Esophagus (tissue), 2 donors: Measurements from ENCODE around the gene NDUFV1. TPM values are rescaled to one million over a fixed set of nuclear protein-coding genes. Genes with fewer than 3 reads are reported as not detected.
"Not testable (repeated sequence)": the region's sequence is repeated elsewhere in the genome, so short reads cannot be mapped to it uniquely, and the experiment has no call there.

Experiments
- H3K27ac ChIP-seq, 2 donors: one replicate each; pipeline ENCODE4 v1.5.1; 2013; ENCODE audit warnings: low read depth in 2 of 2, mild to moderate bottlenecking in 2 of 2, inconsistent platforms in 1 of 2, low read length in 1 of 2, moderate library complexity in 1 of 2
- H3K27me3 ChIP-seq, 2 donors: one replicate each; pipeline ENCODE4 v1.6.1; 2013; ENCODE audit warnings: low read length in 2 of 2, control low read depth in 1 of 2, mild to moderate bottlenecking in 1 of 2; ENCODE audit not compliant: insufficient read depth in 2 of 2, control insufficient read depth in 1 of 2
- H3K36me3 ChIP-seq, 2 donors: one replicate each; pipeline ENCODE4 v1.6.1; 2013; ENCODE audit warnings: low read length in 1 of 2; ENCODE audit not compliant: control insufficient read depth in 2 of 2, insufficient read depth in 2 of 2
- H3K4me1 ChIP-seq, 2 donors: one replicate each; pipeline ENCODE4 v1.6.1; 2013; ENCODE audit warnings: low read length in 1 of 2; ENCODE audit not compliant: control insufficient read depth in 2 of 2, insufficient read depth in 2 of 2
- H3K4me3 ChIP-seq, 2 donors: one replicate each; pipeline ENCODE4 v1.5.1; 2013; ENCODE audit warnings: low read length in 2 of 2, mild to moderate bottlenecking in 2 of 2, low read depth in 1 of 2, moderate library complexity in 1 of 2
- H3K9me3 ChIP-seq, 2 donors: one replicate each; pipeline ENCODE4 v1.6.1; 2013; ENCODE audit warnings: mild to moderate bottlenecking in 2 of 2, low read depth in 1 of 2, low read length in 1 of 2, moderate library complexity in 1 of 2; ENCODE audit not compliant: control insufficient read depth in 2 of 2, insufficient read depth in 1 of 2
- WGBS, 2 donors: extraction: QIAGEN DNeasy Blood & Tissue Kit; methylation state at CpG; one replicate each; pipeline ENCODE4 v1.1.7; 2013; 5-methylcytosine and 5-hydroxymethylcytosine counted together
- polyA plus RNA-seq, 2 donors: library from polyadenylated mRNA; stranded (reverse); fragments of 200-250 nt; gene quantifications; one replicate each; pipeline ENCODE4 v1.2.3, GENCODE V29; 2013
- donor health status: healthy with polysubstance abuse.
- donor health status: Bipolar disorder and iron deficiency.

Gene NDUFV1
- polyA plus RNA-seq, 2 donors = 122 to 137 TPM

DNA sequence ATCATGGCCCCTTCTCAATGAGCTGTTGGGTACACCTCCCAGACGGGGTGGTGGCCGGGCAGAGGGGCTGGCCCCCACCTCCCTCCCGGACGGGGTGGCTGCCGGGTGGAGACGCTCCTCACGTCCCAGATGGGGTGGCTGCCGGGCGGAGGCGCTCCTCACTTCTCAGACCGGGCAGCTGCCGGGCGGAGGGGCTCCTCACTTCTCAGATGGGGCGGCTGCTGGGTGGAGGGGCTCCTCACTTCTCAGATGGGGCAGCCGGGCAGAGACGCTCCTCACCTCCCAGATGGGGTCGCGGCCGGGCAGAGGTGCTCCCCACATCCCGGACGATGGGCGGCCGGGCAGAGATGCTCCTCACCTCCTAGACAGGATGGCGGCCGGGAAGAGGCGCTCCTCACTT is 8.8 kb upstream of the NDUFV1 start:
- H3K4me1 ChIP-seq, H3K27me3 ChIP-seq, H3K4me3 ChIP-seq, H3K27ac ChIP-seq, H3K36me3 ChIP-seq, H3K9me3 ChIP-seq: not testable (repeated sequence)
- WGBS, 2 donors = 93% methylated on average over 22 to 26 of the region's 26 CpGs

DNA sequence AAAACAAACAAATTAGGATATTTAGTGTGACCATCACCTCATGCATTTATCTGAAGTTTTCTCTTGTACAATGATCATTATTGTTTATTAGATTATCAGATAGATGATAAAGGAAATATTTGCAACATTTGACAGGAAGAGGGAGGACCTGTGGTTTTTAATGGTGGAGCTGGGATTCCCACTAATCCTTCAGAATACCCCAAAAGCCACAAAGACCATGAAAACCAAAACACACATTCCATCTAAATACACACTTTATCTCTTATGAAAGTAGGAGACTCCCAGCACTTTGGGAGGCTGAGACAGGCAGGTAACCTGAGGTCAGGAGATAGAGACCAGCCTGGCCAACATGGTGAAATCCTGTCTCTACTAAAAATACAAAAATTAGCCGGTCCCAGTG is 7.6 kb upstream of the NDUFV1 start:
- Histone ChIP-seq H3K9me3 (no peaks in the 10 kb centered on the region), H3K27ac (no peak overlapping the region)
- WGBS, 2 donors = 77 to 78% methylated on average over 1 of the region's 1 CpG

DNA sequence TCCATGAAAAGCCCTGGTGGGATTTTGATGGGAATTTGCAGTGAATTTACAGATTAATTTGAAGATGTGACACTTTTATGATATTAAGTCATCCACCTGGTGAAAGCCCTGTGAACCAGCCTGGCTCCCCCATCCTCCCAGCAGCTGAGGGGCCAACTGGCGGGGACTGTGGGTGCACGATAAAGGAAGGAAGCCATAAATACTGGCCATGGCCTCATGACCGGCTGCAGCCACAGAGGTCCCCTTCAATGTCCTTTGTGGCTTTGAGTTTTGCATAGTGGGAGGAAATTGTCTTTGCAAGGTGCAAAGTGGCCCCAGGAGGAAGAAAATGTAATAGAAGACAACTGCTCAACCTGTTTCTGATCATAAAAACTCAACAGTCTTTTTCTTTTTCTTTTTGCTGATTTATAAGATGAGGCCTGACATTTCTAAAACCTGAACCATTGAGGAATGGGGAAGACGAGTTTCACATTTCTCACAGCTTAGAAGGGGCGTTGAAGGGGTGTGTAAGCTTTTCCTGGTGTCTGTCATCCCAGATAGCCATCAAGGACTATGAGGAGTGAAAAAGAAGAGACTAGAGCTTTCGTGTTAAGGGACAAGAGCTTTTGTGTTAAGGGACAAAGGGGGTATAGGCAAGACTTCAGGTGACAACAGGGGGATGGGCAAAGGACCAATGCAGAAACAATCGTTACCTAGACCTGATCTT is 6.3 kb upstream of the NDUFV1 start:
- no peak overlapping the region for H3K4me3 ChIP-seq
- WGBS, 2 donors = 60 to 64% methylated on average over 7 of the region's 7 CpGs
- H3K27me3 ChIP-seq = no peaks in the 10 kb centered on the region
- H3K27ac ChIP-seq = no peak overlapping the region
- no peaks in the 10 kb centered on the region for H3K9me3 ChIP-seq
- H3K4me1 ChIP-seq = no peaks in the 10 kb centered on the region
- no peaks in the 10 kb centered on the region for H3K36me3 ChIP-seq

More for the DNA sequence above, 7.6 kb upstream of the NDUFV1 start:
- H3K4me1 ChIP-seq = no peaks in the 10 kb centered on the region
- no peak overlapping the region for H3K4me3 ChIP-seq
- H3K36me3 ChIP-seq = no peaks in the 10 kb centered on the region
- no peaks in the 10 kb centered on the region for H3K27me3 ChIP-seq

DNA sequence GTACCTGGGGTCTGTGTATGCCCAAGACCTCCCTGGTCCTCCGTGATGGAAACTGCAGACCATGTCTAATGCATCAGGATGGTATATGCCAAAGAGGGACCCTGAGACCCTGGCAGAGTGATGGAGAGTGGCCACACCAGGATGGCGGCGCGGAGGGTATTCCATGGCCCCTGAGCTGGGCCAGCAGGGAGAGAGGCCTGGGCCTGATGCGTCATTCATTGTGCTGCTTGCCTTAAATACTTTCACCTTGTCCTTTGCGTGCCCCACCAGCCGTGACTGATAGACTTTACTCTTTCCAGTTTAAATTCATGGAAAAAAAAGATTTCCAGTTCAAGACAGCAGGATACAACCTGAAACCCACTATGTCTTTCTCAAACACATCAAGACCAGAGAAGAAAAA is 5.6 kb upstream of the NDUFV1 start:
- WGBS, 2 donors = 93 to 95% methylated on average over 7 of the region's 7 CpGs
- no peaks in the 10 kb centered on the region for H3K27me3 ChIP-seq

DNA sequence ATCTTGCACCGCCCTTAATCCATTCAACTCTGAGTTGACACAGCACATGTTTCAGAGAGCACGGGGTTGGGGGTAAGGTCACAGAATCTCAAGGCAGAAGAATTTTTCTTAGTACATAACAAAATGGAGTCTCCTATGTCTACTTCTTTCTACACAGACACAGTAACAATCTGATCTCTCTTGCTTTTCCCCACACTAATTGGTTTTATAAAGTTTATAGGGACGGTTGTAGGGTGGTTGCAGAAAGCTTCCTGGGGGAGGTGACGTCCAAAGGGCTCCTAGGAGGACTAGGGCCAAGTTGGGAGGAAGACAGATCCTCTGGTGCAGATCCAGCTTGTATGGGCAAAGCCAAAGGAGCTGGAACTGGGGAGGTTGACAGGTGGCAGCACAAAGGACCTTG is 2.6 kb upstream of the NDUFV1 start:
- H3K36me3 ChIP-seq, H3K27me3 ChIP-seq, H3K4me1 ChIP-seq, H3K27ac ChIP-seq, H3K4me3 ChIP-seq, H3K9me3 ChIP-seq: not testable (repeated sequence)
- WGBS, 2 donors = 67 to 75% methylated on average over 2 of the region's 4 CpGs

More for the DNA sequence above, 5.6 kb upstream of the NDUFV1 start:
- H3K27ac ChIP-seq = no peak overlapping the region
- no peaks in the 10 kb centered on the region for H3K9me3 ChIP-seq
- H3K4me3 ChIP-seq = no peak overlapping the region
- peaks cover 0 to 1% of the 10 kb centered on the region in 2 donors for H3K4me1 ChIP-seq
- H3K36me3 ChIP-seq = no peaks in the 10 kb centered on the region

DNA sequence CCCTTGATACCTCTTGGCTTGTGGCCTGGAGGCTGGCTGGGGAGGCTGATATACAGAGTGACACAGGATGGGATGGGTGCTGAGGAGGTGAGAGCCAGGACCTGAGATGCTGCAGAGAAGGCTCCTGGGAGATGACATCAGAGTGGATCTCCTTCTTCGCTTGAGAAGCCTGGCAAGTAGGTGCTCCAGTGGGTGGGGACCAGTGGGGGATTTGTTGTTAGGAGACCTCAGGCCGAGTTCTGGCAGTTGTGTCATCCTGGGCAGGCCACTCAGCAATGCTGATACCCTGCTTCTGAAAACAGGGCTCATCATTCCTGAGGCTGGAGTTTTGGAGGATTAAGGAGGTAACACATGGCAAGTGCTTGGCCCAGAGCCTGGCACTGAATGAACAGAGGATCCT is 1.9 kb upstream of the NDUFV1 start:
- Histone ChIP-seq H3K27me3 (no peaks in the 10 kb centered on the region), H3K4me1 (peaks cover 2 to 6% of the 10 kb centered on the region in 2 donors), H3K4me3 (no peak overlapping the region), H3K36me3 (peaks cover 4 to 7% of the 10 kb centered on the region in 2 donors), H3K9me3 (no peaks in the 10 kb centered on the region), H3K27ac (no peak overlapping the region)
- 75 to 81% methylated on average over 2 of the region's 2 CpGs for WGBS, 2 donors

DNA sequence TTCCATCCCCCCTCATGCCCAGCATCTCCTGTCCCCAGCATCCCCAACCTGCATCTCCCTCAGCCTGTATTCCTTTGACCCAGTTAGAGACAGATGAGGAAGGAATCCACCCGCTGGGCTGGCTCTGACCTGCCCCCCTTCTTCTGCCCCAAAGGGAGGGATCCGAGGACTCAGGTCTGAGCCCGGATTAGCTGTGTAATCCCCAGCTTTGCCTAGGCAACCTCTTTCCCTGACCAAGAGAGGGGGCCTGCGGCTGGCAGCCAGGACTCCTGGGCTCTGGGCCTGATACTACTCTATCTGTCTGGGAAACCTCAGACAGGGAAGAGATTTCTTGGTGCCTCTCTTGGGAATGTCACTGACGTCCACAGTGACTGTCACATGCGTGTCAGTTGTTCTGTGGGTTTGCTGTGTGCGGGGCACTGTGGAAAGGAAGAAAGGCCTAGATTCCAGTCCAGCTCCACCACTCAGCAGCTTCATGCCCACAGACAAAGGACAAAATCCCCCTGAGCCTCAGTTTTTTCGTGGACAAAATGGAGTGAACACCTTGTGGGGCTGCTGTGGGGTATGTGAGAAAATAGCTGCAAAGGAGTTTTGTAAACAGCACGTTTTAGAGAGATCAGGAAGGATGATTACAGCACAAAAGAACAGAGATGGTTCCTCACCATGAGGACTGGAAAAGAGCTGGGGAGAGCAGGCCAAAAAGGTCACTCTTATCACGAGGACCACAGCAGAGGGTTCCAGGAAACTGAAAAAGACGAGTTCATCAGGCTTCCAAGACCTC is 1.3 kb upstream of the NDUFV1 start:
- peaks cover 8 to 9% of the 10 kb centered on the region in 2 donors for H3K36me3 ChIP-seq
- H3K4me1 ChIP-seq = peaks cover 2 to 6% of the 10 kb centered on the region in 2 donors
- WGBS, 2 donors = 59 to 61% methylated on average over 11 of the region's 11 CpGs
- no peaks in the 10 kb centered on the region for H3K27me3 ChIP-seq
- H3K4me3 ChIP-seq = no peak overlapping the region
- no peaks in the 10 kb centered on the region for H3K9me3 ChIP-seq
- no peak overlapping the region for H3K27ac ChIP-seq

DNA sequence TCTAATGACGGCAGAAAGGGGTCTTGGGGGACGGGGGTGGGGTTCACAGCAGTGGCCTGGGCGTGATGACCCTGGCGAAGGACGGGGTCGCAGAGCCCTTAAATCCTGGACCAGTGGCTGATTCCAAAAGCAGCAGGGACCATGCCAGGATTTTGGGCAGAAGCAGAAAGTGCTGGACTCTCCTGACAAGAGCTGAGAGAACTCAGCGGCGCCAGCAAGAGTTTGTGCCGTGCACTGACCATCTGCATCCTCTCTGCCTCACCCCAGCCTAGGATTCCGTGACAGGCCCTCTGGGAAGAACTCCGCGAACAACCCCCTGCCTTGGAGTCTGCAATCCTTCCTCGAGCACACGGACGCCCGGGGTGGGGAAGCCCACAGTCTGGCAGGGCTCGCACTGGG is 644 bp upstream of the NDUFV1 start:
- 33% methylated on average over 17 of the region's 17 CpGs for WGBS, 2 donors
- Histone ChIP-seq H3K27ac (peak overlapping the region; percentile 47 to 78), H3K27me3 (no peaks in the 10 kb centered on the region), H3K4me3 (peak overlapping the region; percentile 77 to 94), H3K4me1 (peaks cover 2 to 6% of the 10 kb centered on the region in 2 donors), H3K36me3 (peaks cover 13 to 16% of the 10 kb centered on the region in 2 donors), H3K9me3 (no peaks in the 10 kb centered on the region)

DNA sequence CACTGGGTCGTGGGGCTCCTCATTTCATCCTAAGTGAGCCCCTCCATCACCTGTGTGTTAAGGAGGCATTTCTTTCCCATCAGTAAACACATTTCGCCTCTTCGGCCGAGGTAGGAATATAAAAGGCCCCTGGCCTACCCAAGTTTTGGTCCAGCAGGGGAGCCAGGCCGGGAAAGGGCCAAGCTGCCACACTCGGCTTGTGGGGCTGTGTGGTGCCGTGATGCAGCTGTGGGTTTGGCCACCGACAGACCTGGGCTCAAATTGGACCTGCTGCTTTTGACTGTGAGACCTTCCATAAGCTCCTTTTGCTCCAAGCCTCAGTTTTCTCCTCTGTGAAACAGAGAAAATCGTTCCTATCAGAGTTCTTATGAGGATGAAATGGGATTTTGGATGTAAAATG is 771 bp downstream of the NDUFV1 start:
- Histone ChIP-seq H3K27me3 (no peaks in the 10 kb centered on the region), H3K27ac (peak overlapping the region in 1 of 2 donors; percentile 83), H3K4me3 (peak overlapping the region; percentile 77 to 94), H3K36me3 (peaks cover 24 to 30% of the 10 kb centered on the region in 2 donors), H3K4me1 (peaks cover 2 to 6% of the 10 kb centered on the region in 2 donors), H3K9me3 (no peaks in the 10 kb centered on the region)
- WGBS, 2 donors = 37 to 38% methylated on average over 9 of the region's 9 CpGs
